Fibroblast of skin of right biceps (primary cell): ENCODE measurements around the gene PIBF1.

Source experiments
- DNase-seq: peaks from one replicate; pipeline ENCODE4 v3.0.0-alpha.2; 2013

PIBF1 gene

DNA sequence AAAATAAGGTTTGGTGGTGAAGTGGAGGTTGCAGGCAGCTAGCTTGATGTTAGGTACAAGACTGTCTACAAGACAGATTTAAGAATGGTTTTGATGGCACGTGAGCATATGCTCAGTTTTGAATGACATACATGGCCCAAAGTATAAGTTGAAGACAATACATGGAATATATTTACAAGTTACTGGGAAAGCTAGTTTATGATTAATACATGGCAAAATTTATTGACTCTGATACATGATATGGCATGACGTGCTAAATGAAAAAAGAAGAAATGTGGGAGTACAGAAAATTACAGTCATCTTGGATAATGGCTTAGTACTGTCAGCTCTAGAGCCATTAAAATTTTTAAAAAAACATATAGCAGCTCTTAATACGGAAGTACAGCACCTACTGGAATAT is 281.2 kb downstream of the PIBF1 start:
- no peak for DNase-seq

DNA sequence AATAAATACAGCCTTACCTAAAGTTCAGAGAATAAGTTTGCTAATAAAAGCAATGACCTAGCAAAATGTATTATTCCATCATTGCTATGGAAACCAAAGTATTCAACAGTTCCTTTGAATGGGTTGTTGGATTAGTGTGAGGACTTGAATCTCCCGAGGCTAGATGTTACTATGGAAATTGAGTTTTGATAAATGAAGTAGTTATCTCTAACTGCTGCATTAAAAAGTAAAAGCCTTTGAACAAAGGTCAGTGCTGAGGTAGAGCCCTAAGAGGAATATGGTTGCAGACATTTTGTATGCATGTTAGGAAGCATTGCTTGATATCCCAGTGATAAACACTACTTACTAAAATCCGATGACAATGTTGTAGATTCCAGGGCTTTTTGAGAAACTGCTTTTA is 283.1 kb downstream of the PIBF1 start:
- no peak for DNase-seq

DNA sequence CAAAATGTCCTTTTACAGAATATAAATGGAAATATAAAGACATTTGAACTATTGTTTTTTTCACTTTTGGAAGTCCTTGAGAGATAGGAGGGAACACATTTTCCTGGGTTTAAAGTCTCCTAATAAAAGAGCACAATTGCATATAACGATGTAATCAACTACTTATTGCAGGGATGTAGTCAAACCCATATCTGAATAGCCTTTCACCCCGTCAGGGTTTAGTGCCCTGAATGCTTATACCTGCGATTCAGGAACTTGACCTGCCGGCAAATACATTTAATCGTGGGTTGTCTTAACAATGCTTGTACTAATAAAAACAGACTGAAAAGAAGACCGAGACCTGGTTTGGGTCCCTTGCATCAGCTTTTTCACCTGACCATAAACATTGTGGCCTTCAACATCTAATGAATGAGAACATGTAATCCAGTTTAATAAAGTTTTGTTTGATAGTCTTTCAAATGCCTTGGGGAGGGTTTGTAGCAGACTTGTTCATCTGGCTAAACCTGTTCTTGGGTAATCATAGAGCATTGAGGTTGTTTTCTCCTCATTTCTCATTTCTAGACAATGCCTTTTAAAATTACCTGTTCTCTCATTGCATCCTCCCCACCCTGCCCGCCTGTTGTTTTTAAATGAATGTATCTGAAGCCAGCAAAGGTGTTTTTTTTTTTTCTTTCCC is 283.9 kb downstream of the PIBF1 start:
- DNase-seq, result no peak
